Neuronal stem cell (in vitro differentiated cells): ENCODE measurements around the gene BEX3.

Source experiments
- DNase-seq: peaks from one replicate; pipeline ENCODE4 v3.0.0-alpha.2; 2013; ENCODE audit warnings: low spot score
- H2AFZ ChIP-seq: one replicate; pipeline ENCODE4 v1.6.1; 2013; ENCODE audit warnings: mild to moderate bottlenecking, low read length, inconsistent platforms
- H2AK5ac ChIP-seq: 2 replicates; pipeline ENCODE4 v1.6.1; 2013; ENCODE audit warnings: low read depth, mild to moderate bottlenecking, inconsistent platforms, low read length, moderate library complexity, mixed read lengths
- H2BK120ac ChIP-seq: 2 replicates; pipeline ENCODE4 v1.6.1; 2013; ENCODE audit warnings: low read depth, mild to moderate bottlenecking, inconsistent platforms, low read length, moderate library complexity, mixed read lengths
- H2BK12ac ChIP-seq: one replicate; pipeline ENCODE4 v1.6.1; 2013; ENCODE audit warnings: low read length, inconsistent platforms
- H2BK15ac ChIP-seq: 2 replicates; pipeline ENCODE4 v1.6.1; 2013; ENCODE audit warnings: mild to moderate bottlenecking, low read length, inconsistent platforms, mixed read lengths
- H2BK5ac ChIP-seq: one replicate; pipeline ENCODE4 v1.6.1; 2013; ENCODE audit warnings: inconsistent platforms, mild to moderate bottlenecking, low read length, moderate library complexity
- H3K14ac ChIP-seq: one replicate; pipeline ENCODE4 v1.6.1; 2013; ENCODE audit warnings: low read length, inconsistent platforms
- H3K18ac ChIP-seq: 2 replicates; pipeline ENCODE4 v1.6.1; 2013; ENCODE audit warnings: low read length, inconsistent platforms
- H3K23ac ChIP-seq: 2 replicates; pipeline ENCODE4 v1.6.1; 2013; ENCODE audit warnings: low read depth, mild to moderate bottlenecking, mixed read lengths, low read length, inconsistent platforms; ENCODE audit not compliant: poor library complexity
- H3K27ac ChIP-seq: replicated peaks from 3 replicates; pipeline ENCODE4 v1.5.1; 2013; ENCODE audit warnings: low read length, inconsistent platforms
- H3K27me3 ChIP-seq, 3 experiments: 2 replicates each; pipeline ENCODE4 v1.6.1; 2013; ENCODE audit warnings: low read length in 3 of 3, mild to moderate bottlenecking in 2 of 3, inconsistent platforms in 1 of 3, low read depth in 1 of 3, mixed read lengths in 1 of 3, moderate library complexity in 1 of 3; ENCODE audit not compliant: control insufficient read depth in 3 of 3, insufficient read depth in 3 of 3
- H3K36me3 ChIP-seq, 2 donors: replicated peaks in 1 of 2; 2 replicates each; pipeline ENCODE4 v1.6.1; 2013; ENCODE audit warnings: low read length in 2 of 2; ENCODE audit not compliant: control insufficient read depth in 2 of 2, insufficient read depth in 2 of 2
- H3K4ac ChIP-seq: 2 replicates; pipeline ENCODE4 v1.6.1; 2013; ENCODE audit warnings: inconsistent platforms, mild to moderate bottlenecking, low read length, moderate library complexity
- H3K4me1 ChIP-seq, 2 donors: 1 replicate in 1 of 2; 2 replicates in 1 of 2; pipeline ENCODE4 v1.6.1; 2013; ENCODE audit warnings: low read length in 2 of 2, low read depth in 1 of 2; ENCODE audit not compliant: control insufficient read depth in 2 of 2, insufficient read depth in 1 of 2
- H3K4me2 ChIP-seq: one replicate; pipeline ENCODE4 v1.6.1; 2013; ENCODE audit warnings: mild to moderate bottlenecking, low read length, inconsistent platforms; ENCODE audit not compliant: insufficient read depth, poor library complexity, severe bottlenecking
- H3K4me3 ChIP-seq, 2 donors: 2 replicates each; pipeline ENCODE4 v1.5.1; 2013; ENCODE audit warnings: low read length in 2 of 2, mild to moderate bottlenecking in 2 of 2, inconsistent platforms in 1 of 2, moderate library complexity in 1 of 2
- H3K79me1 ChIP-seq: one replicate; pipeline ENCODE4 v1.6.1; 2013; ENCODE audit warnings: low read depth, mild to moderate bottlenecking, inconsistent platforms, low read length, moderate library complexity
- H3K9ac ChIP-seq: one replicate; pipeline ENCODE4 v1.6.1; 2013; ENCODE audit warnings: mild to moderate bottlenecking, low read depth, low read length, inconsistent platforms; ENCODE audit not compliant: poor library complexity
- H3K9me3 ChIP-seq, 2 donors: replicated peaks in 1 of 2; 2 replicates each; pipeline versions ENCODE3 to v1.6.1; 2013; ENCODE audit warnings: low read length in 2 of 2, mild to moderate bottlenecking in 2 of 2, inconsistent platforms in 1 of 2, low read depth in 1 of 2, mixed read lengths in 1 of 2, moderate library complexity in 1 of 2; ENCODE audit not compliant: control insufficient read depth in 2 of 2, insufficient read depth in 1 of 2
- H4K8ac ChIP-seq: one replicate; pipeline ENCODE4 v1.6.1; 2013; ENCODE audit warnings: low read depth, mild to moderate bottlenecking, inconsistent platforms, low read length, moderate library complexity
- H4K91ac ChIP-seq: one replicate; pipeline ENCODE4 v1.6.1; 2013; ENCODE audit warnings: low read length, low read depth, mild to moderate bottlenecking, inconsistent platforms; ENCODE audit not compliant: poor library complexity
- WGBS, 2 donors: extraction: QIAGEN DNeasy Blood & Tissue Kit; methylation state at CpG; one replicate each; pipeline ENCODE4 v1.1.7; 2013; ENCODE audit warnings: missing lambda C conversion rate in 2 of 2, mixed read lengths in 1 of 2; ENCODE audit not compliant: insufficient read length in 2 of 2, insufficient replicate concordance in 1 of 2; ENCODE audit errors: extremely low coverage in 2 of 2; 5-methylcytosine and 5-hydroxymethylcytosine counted together

BEX3 gene

GRCh38 chrX:103396660-103397059 is 20.3 kb downstream of the BEX3 start:
- Histone ChIP-seq H3K18ac (no peak overlapping the region), H2AFZ (no peak overlapping the region), H3K4me2 (no peak overlapping the region), H3K14ac (no peak overlapping the region), H2AK5ac (no peak overlapping the region), H4K8ac (no peak overlapping the region), H3K4me1 (peaks cover 0 to 4% of the 10 kb centered on the region in 2 donors), H3K4me3 (no peak overlapping the region), H3K27ac (no peak overlapping the region), H2BK12ac (no peak overlapping the region), H3K27me3 (no peaks in the 10 kb centered on the region), H3K4ac (no peak overlapping the region), H2BK15ac (no peak overlapping the region), H3K9ac (no peak overlapping the region), H2BK5ac (no peak overlapping the region), H4K91ac (no peak overlapping the region), H2BK120ac (no peak overlapping the region), H3K79me1 (no peaks in the 10 kb centered on the region), H3K23ac (no peak overlapping the region), H3K36me3 (no peaks in the 10 kb centered on the region), H3K9me3 (no peaks in the 10 kb centered on the region)
- WGBS, 2 donors = no CpG with 5 or more reads among the region's 2 CpGs
- no peak for DNase-seq

DNA sequence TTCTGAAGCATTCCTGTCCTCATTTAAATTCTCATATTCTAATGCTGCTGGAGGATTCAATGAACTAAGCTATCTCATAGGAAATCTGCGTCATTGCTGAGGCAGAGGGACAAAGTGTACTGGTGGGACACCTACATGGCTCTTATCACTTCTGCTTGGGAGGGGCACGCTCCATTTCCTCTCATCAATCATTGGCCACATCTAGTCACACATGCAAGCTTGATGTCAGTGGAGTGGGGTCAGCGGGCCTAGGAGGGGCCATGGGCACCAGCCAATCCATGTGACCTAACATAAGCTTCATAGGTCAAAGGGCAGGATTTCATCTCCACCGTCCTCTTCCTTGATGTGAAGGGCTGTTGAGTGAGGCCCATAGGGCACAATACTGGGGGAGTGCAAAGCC is 21.4 kb downstream of the BEX3 start:
- H2AFZ ChIP-seq = no peak overlapping the region
- H3K4me2 ChIP-seq = no peak overlapping the region
- H2BK5ac ChIP-seq = no peak overlapping the region
- H3K27me3 ChIP-seq = no peaks in the 10 kb centered on the region
- no peak overlapping the region for H3K27ac ChIP-seq
- H3K9ac ChIP-seq = no peak overlapping the region
- DNase-seq = no peak
- H3K14ac ChIP-seq = no peak overlapping the region
- no peak overlapping the region for H2AK5ac ChIP-seq
- H3K4ac ChIP-seq = no peak overlapping the region
- H4K91ac ChIP-seq = no peak overlapping the region
- no peak overlapping the region for H3K18ac ChIP-seq
- no peak overlapping the region for H2BK15ac ChIP-seq
- no peak overlapping the region for H3K23ac ChIP-seq
- no peaks in the 10 kb centered on the region for H3K36me3 ChIP-seq
- WGBS, 2 donors = no CpG with 5 or more reads among the region's 4 CpGs
- H2BK12ac ChIP-seq = no peak overlapping the region
- no peak overlapping the region for H2BK120ac ChIP-seq
- no peak overlapping the region for H4K8ac ChIP-seq
- H3K4me1 ChIP-seq = peaks cover 0 to 4% of the 10 kb centered on the region in 2 donors
- no peaks in the 10 kb centered on the region for H3K79me1 ChIP-seq
- H3K4me3 ChIP-seq = no peak overlapping the region
- no peaks in the 10 kb centered on the region for H3K9me3 ChIP-seq

- Histone ChIP-seq H4K91ac (no peak overlapping the region), H3K4ac (no peak overlapping the region), H2AFZ (no peak overlapping the region), H4K8ac (no peak overlapping the region), H3K79me1 (no peaks in the 10 kb centered on the region), H3K4me1 (peaks cover 0 to 4% of the 10 kb centered on the region in 2 donors), H2BK5ac (no peak overlapping the region), H3K18ac (no peak overlapping the region), H3K9me3 (no peaks in the 10 kb centered on the region), H3K14ac (no peak overlapping the region), H3K27ac (no peak overlapping the region), H3K27me3 (no peaks in the 10 kb centered on the region), H2BK15ac (no peak overlapping the region), H3K4me3 (no peak overlapping the region), H2BK120ac (no peak overlapping the region), H3K23ac (no peak overlapping the region), H3K9ac (no peak overlapping the region), H2BK12ac (no peak overlapping the region), H3K4me2 (no peak overlapping the region), H2AK5ac (no peak overlapping the region), H3K36me3 (no peaks in the 10 kb centered on the region)
- no CpG with 5 or more reads among the region's 1 CpG for WGBS, 2 donors
- no peak for DNase-seq
Measured at GRCh38 chrX:103398421-103398864, 22.1 kb downstream of the BEX3 start.

- Histone ChIP-seq H3K9ac (no peak overlapping the region), H3K4ac (no peak overlapping the region), H2BK12ac (no peak overlapping the region), H3K9me3 (no peaks in the 10 kb centered on the region), H3K79me1 (no peaks in the 10 kb centered on the region), H3K18ac (no peak overlapping the region), H4K8ac (no peak overlapping the region), H2AFZ (no peak overlapping the region), H3K27ac (no peak overlapping the region), H3K4me2 (no peak overlapping the region), H3K4me3 (no peak overlapping the region), H3K36me3 (no peaks in the 10 kb centered on the region), H2BK15ac (no peak overlapping the region), H3K14ac (no peak overlapping the region), H2BK5ac (no peak overlapping the region), H3K23ac (no peak overlapping the region), H4K91ac (no peak overlapping the region), H2AK5ac (no peak overlapping the region), H3K27me3 (no peaks in the 10 kb centered on the region), H3K4me1 (peaks cover 0 to 7% of the 10 kb centered on the region in 2 donors), H2BK120ac (no peak overlapping the region)
- DNase-seq = no peak
- WGBS, 2 donors = no CpG with 5 or more reads among the region's 1 CpG
Measured at GRCh38 chrX:103399744-103400143, 23.4 kb downstream of the BEX3 start.
